Fibroblast of lung (primary cell): ENCODE measurements around the gene LAMA5.

Source experiments
- EZH2 ChIP-seq: IDR thresholded peaks from 2 replicates; pipeline ENCODE4 v1.5.1; 2012; ENCODE audit warnings: low read length, control low read depth, mild to moderate bottlenecking; ENCODE audit errors: missing control alignments
- TF ChIP-seq, protein P1 (sequence below), 2 donors: IDR thresholded peaks in 1 of 2; conservative IDR thresholded peaks in 1 of 2; 1 replicate in 1 of 2; 2 replicates in 1 of 2; pipeline ENCODE4 v1.5.1; 2011 to 2012; ENCODE audit warnings: low read length in 2 of 2, control low read depth in 1 of 2, inconsistent platforms in 1 of 2, low read depth in 1 of 2, mild to moderate bottlenecking in 1 of 2

DNA sequence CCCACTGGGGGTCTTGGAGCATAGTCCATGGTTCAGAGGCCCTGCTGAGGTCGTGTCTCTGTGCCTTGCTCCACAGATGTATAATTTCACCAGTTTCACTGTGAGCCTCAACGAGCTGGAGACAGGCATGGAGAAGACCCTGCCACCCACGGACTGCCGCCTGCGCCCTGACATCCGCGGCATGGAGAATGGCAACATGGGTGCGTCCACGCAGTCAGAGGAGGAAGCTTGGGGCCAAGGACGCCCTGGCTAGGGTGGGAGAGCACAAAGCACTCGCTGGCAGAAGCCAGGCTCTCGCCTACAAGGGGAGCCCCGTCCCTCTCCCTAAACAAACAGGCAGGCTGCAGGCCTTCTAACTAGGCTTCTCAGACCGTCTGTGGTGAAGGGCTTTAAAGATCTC lies 78.0 kb downstream of the LAMA5 start:
- TF ChIP-seq, protein P1, sequence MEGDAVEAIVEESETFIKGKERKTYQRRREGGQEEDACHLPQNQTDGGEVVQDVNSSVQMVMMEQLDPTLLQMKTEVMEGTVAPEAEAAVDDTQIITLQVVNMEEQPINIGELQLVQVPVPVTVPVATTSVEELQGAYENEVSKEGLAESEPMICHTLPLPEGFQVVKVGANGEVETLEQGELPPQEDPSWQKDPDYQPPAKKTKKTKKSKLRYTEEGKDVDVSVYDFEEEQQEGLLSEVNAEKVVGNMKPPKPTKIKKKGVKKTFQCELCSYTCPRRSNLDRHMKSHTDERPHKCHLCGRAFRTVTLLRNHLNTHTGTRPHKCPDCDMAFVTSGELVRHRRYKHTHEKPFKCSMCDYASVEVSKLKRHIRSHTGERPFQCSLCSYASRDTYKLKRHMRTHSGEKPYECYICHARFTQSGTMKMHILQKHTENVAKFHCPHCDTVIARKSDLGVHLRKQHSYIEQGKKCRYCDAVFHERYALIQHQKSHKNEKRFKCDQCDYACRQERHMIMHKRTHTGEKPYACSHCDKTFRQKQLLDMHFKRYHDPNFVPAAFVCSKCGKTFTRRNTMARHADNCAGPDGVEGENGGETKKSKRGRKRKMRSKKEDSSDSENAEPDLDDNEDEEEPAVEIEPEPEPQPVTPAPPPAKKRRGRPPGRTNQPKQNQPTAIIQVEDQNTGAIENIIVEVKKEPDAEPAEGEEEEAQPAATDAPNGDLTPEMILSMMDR (conservative IDR thresholded peaks at IDR 0.05 in 1 of 2, IDR thresholded peaks at IDR 0.05 in 1 of 2; ENCODE audit: low read depth in 1 of 2, low read length in 2 of 2) = no peak
- TF ChIP-seq EZH2 = no peak
